Thyroid gland (tissue), 4 donors: ENCODE data around the gene SNCB.

Experiments used
- POLR2A ChIP-seq, 2 donors: fragments of 450-650 bp; IDR thresholded peaks; one replicate each; pipeline ENCODE4 v1.6.1; 2017; ENCODE audit warnings: antibody characterized with exemption in 2 of 2, mild to moderate bottlenecking in 2 of 2, moderate library complexity in 1 of 2
- TF ChIP-seq, protein P1 (sequence below), 6 experiments: fragments of 200-600 bp in 3 of 6; fragments of 450-650 bp in 3 of 6; sonication (generic) in 3 of 6; IDR thresholded peaks; one replicate each; pipeline ENCODE4 v1.5.1; 2016 to 2019; ENCODE audit warnings: antibody characterized with exemption in 6 of 6, mild to moderate bottlenecking in 2 of 6, inconsistent platforms in 1 of 6, moderate library complexity in 1 of 6

DNA sequence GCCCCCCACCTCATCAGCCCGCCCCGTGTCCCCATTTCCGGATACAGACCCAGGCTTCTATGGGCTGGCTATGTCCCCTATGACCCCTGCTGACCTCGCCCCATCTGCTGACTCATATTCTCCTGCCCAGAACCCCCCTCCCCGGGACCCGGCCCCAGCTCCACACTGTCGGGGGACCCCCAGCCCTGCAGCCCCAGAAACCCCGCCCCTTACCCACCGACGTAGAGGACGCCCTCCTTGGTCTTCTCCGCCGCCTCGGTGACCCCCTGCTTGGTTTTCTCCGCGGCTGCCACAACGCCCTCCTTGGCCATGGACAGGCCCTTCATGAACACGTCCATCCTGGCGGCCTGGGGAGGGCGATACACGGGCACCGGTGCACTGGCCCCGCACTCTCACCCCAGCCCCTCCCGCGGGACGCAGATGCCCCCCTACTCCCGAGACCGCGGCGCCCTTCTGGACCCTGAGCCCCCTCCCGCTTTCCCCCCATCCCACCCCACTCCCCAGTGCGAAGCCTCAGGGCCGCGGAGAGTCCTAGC lies 949 bp downstream of the SNCB start:
- no peak for TF ChIP-seq POLR2A (IDR thresholded peaks at IDR 0.05)
- TF ChIP-seq, protein P1, sequence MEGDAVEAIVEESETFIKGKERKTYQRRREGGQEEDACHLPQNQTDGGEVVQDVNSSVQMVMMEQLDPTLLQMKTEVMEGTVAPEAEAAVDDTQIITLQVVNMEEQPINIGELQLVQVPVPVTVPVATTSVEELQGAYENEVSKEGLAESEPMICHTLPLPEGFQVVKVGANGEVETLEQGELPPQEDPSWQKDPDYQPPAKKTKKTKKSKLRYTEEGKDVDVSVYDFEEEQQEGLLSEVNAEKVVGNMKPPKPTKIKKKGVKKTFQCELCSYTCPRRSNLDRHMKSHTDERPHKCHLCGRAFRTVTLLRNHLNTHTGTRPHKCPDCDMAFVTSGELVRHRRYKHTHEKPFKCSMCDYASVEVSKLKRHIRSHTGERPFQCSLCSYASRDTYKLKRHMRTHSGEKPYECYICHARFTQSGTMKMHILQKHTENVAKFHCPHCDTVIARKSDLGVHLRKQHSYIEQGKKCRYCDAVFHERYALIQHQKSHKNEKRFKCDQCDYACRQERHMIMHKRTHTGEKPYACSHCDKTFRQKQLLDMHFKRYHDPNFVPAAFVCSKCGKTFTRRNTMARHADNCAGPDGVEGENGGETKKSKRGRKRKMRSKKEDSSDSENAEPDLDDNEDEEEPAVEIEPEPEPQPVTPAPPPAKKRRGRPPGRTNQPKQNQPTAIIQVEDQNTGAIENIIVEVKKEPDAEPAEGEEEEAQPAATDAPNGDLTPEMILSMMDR (IDR thresholded peaks at IDR 0.05): no peak
